Psoas muscle (tissue), 8 donors: Measurements from ENCODE around the gene PPP2R2D. TPM values are rescaled to one million over a fixed set of nuclear protein-coding genes. Genes with fewer than 3 reads are reported as not detected.

Experiments
- ATAC-seq, 4 donors: fragments of 200-7000 bp; cut with Tn5 transposase; one replicate each; pipeline ENCODE4 v1.9.1; 2020; ENCODE audit warnings: moderate library complexity in 3 of 4, mild to moderate bottlenecking in 2 of 4
- DNase-seq, 2 donors: peaks; one replicate each; pipeline ENCODE4 v3.0.0-alpha.2; 2020
- H3K27ac ChIP-seq: fragments of 200-600 bp; one replicate; pipeline ENCODE4 v1.8.0; 2022
- H3K27me3 ChIP-seq, 3 donors: fragments of 200-600 bp in 1 of 3; one replicate each; pipeline versions ENCODE4 v1.6.1 to v1.8.0; 2013 to 2022; ENCODE audit warnings: low read length in 2 of 3, mild to moderate bottlenecking in 2 of 3, moderate library complexity in 1 of 3; ENCODE audit not compliant: insufficient read depth in 3 of 3
- H3K36me3 ChIP-seq, 2 donors: fragments of 200-600 bp in 1 of 2; one replicate each; pipeline versions ENCODE4 v1.6.1 to v1.8.0; 2013 to 2022; ENCODE audit warnings: low read depth in 1 of 2, mild to moderate bottlenecking in 1 of 2, moderate library complexity in 1 of 2; ENCODE audit not compliant: insufficient read depth in 1 of 2
- H3K4me1 ChIP-seq: fragments of 200-600 bp; one replicate; pipeline ENCODE4 v1.8.0; 2022
- H3K4me3 ChIP-seq: fragments of 200-600 bp; one replicate; pipeline ENCODE4 v1.8.0; 2022; ENCODE audit warnings: mild to moderate bottlenecking
- H3K9me3 ChIP-seq: fragments of 200-600 bp; one replicate; pipeline ENCODE4 v1.8.0; 2022
- CTCF ChIP-seq: fragments of 200-600 bp; IDR thresholded peaks from one replicate; pipeline ENCODE4 v1.8.0; 2022; ENCODE audit warnings: antibody characterized with exemption
- WGBS, 3 donors: extraction: QIAGEN DNeasy Blood & Tissue Kit; methylation state at CpG; one replicate each; pipeline versions ENCODE4 v1.1.6 to v1.1.7; 2013; 5-methylcytosine and 5-hydroxymethylcytosine counted together
- intact Hi-C, 2 donors: fragments of 100-400 bp; cut with DNase I; formaldehyde crosslinking; loops; one replicate each; pipeline versions ENCODE4 v1.11.0 to v1.14.2; 2022
- polyA plus RNA-seq, 3 donors: library from polyadenylated mRNA; stranded (reverse); fragments of 200-250 nt; gene quantifications; one replicate each; pipeline ENCODE4 v1.2.3, GENCODE V29; 2013
- total RNA-seq, 4 donors: library from RNA; stranded (reverse); fragmentation: NEBNext Ultra II Directional in 2 of 4; extraction: Animal tissue kit (Norgen Biotek cat#: 25700) in 2 of 4; gene quantifications; one replicate each; pipeline versions ENCODE4 v1.2.1 to v1.2.4, GENCODE V29; 2021 to 2023
- donor health status: healthy with polysubstance abuse.
- donor health status: DM: no; HTN: no; CAD: no; lungs with moderate emphysema.
- donor health status: Bipolar disorder and iron deficiency.
- donor health status: healthy.
- donor health status: DM: yes; HTN: yes; CAD: no.
- donor health status: DM: no; HTN: no; CAD: no.
- donor health status: DM: no; HTN: no; CAD: no.
- donor health status: DM: yes; HTN: yes; CAD: no.

PPP2R2D gene
- total and polyA plus RNA-seq, 7 donors: 19.2 to 47.4 (median 25.7) TPM

DNA sequence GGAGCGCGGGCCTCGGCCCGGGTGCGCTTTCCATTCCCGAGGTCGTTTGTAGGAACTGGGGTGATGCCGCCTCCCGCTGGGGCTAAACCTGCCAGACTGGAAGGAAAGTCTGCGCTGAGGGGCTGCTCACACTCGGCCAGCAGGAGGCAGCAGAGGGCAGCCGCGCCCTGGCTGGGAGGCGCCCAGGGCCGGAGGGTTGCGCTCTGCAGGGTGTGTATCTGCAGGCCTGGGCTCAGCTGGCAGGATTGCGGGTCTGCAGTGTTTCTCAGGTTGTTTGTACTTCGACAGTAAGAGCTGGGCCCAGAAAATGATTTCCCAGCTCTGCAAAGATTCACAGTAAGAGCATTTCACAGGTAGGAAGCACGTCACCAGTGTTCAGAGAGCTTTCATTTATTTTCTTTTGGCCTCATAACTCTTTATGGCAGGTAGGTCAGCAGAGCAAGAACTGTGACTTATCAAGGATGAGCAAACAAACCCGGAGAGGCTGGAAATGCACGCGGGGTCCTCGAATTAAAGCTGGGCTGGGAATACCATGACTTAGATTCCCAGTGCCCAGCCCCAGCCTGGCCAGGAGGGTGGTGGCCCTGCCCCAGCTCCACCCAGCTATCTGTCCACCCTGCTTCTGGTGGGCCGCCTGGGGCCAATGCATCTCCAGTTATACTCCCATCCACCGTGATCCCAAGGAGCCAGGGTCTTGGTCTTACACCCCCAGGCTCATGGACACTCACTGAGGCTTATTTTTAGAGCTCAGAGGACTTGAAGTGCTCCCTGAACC, 15.2 kb upstream of the PPP2R2D start:
- no peaks in the 10 kb centered on the region for H3K9me3 ChIP-seq
- H3K27ac ChIP-seq: no peak overlapping the region
- no peaks in the 10 kb centered on the region for H3K36me3 ChIP-seq
- ATAC-seq: peak; percentile 96 to 100 (median 98)
- intact Hi-C loops: loop anchor here (1.0 to 5.0 kb wide), 4 partner anchors 137 to 257 kb away; no protein-coding TSS in a partner anchor
- no peak overlapping the region for H3K4me3 ChIP-seq
- peak; percentile 77 to 89 for DNase-seq
- H3K27me3 ChIP-seq: peaks cover 0 to 6% (median 3%) of the 10 kb centered on the region in 3 donors
- TF ChIP-seq CTCF: peak; percentile 98
- WGBS, 3 donors: 18 to 21% (median 20%) methylated on average over 24 to 25 of the region's 25 CpGs
- no peaks in the 10 kb centered on the region for H3K4me1 ChIP-seq

DNA sequence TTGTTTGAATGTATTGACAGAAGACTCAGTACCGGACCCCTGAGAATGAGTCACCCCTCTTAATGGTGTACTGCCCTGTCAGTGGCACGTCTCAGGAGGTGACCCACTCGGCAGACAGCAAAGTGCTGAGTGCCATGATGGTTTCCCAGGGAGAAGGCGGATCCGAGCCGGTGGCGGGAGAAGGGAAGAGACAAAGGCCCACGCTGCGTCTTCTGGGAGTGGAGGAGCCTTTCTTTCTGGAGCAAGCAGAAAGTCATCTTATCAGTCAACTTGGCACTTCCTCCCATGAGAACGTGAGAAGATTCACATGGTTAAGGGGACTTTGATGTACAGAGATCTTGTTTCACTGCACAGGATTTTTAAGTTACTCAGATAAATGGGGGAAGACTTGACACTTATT, 14.6 kb upstream of the PPP2R2D start:
- H3K27me3 ChIP-seq: peaks cover 0 to 9% (median 3%) of the 10 kb centered on the region in 3 donors
- H3K36me3 ChIP-seq: no peaks in the 10 kb centered on the region
- H3K4me3 ChIP-seq: no peak overlapping the region
- H3K27ac ChIP-seq: no peak overlapping the region
- no peak for TF ChIP-seq CTCF
- WGBS, 3 donors: 76 to 86% (median 81%) methylated on average over 10 of the region's 10 CpGs
- ATAC-seq: no peak
- intact Hi-C loops: loop anchor here in 1 of 2 donors (2.0 to 5.0 kb wide), 2 partner anchors 137 to 256 kb away; no protein-coding TSS in a partner anchor
- H3K4me1 ChIP-seq: no peaks in the 10 kb centered on the region
- no peak for DNase-seq
- H3K9me3 ChIP-seq: no peaks in the 10 kb centered on the region

DNA sequence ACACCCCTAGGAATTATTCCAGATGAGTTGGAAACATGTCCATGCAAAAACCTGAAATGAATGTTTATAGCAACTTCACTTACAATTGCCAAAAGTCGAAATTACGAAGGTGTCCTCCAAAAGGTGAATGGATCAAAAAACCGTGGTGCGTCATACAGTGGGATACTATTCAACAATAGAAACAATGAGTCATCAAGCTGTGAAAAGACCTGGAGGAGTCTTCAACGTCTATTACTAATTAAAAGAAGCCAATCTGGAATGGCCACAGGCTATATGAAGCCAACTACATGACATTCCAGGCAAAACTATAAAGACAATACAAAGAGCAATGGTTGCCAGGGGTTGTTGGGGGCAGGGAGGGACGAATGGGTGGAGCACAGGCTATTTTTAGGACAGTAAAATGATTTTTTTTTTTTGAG, 12.6 kb upstream of the PPP2R2D start:
- H3K9me3 ChIP-seq: no peaks in the 10 kb centered on the region
- TF ChIP-seq CTCF: no peak
- DNase-seq (no peak), ATAC-seq (no peak)
- H3K27me3 ChIP-seq: peaks cover 0 to 24% (median 5%) of the 10 kb centered on the region in 3 donors
- intact Hi-C loops: loop anchor here in 1 of 2 donors (5.0 kb wide), 1 partner anchor 254 kb away; no protein-coding TSS in a partner anchor
- H3K27ac ChIP-seq: no peak overlapping the region
- 62 to 74% (median 69%) methylated on average over 6 of the region's 6 CpGs for WGBS, 3 donors
- no peaks in the 10 kb centered on the region for H3K4me1 ChIP-seq
- H3K4me3 ChIP-seq: no peak overlapping the region
- H3K36me3 ChIP-seq: no peaks in the 10 kb centered on the region

DNA sequence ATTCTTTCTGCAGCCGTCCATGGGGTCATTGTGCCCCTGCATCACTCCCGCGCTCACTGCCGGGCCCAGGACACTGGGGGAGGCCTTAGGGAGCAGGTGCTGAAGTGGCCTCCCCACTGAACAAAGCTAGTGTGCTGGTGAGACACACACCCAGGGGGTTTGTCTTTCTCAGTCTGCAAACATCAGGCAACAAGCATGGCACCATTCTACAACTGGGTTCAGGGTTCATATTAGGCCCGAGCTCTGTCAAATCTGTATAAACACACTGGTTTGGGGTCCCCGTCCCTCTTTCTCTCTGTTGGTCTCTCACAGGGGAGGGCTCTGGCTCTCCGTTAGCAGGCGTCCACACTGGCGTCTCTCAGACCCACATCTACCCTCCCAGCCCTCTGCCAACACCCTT, 11.1 kb upstream of the PPP2R2D start:
- H3K4me3 ChIP-seq: no peak overlapping the region
- intact Hi-C loops: loop anchor here (1.0 to 5.0 kb wide), 2 partner anchors 131 to 253 kb away; no protein-coding TSS in a partner anchor
- H3K27ac ChIP-seq: no peak overlapping the region
- H3K27me3 ChIP-seq: peaks cover 0 to 32% (median 5%) of the 10 kb centered on the region in 3 donors
- no peaks in the 10 kb centered on the region for H3K4me1 ChIP-seq
- 91 to 94% (median 92%) methylated on average over 9 of the region's 9 CpGs for WGBS, 3 donors
- TF ChIP-seq CTCF: no peak
- H3K36me3 ChIP-seq: no peaks in the 10 kb centered on the region
- DNase-seq (no peak), ATAC-seq (no peak)
- H3K9me3 ChIP-seq: no peaks in the 10 kb centered on the region
